ENCODE data around the gene NOX4.
"Not testable (repeated sequence)": the region's sequence is repeated elsewhere in the genome, so short reads cannot be mapped to it uniquely, and the experiment has no call there.

Gene NOX4

GRCh38 chr11:89378986-89379385 is 112.2 kb downstream of the NOX4 start:
- not testable (repeated sequence) for H2BK120ac ChIP-seq (ENCODE audit: low read depth, low read length); H2AK5ac ChIP-seq (ENCODE audit: low read length, severe bottlenecking); H3K14ac ChIP-seq (ENCODE audit: low read length in 2 of 2); H4K8ac ChIP-seq (ENCODE audit: low read length); H3K18ac ChIP-seq (ENCODE audit: low read depth in 1 of 2, low read length in 2 of 2); H3K4me3 ChIP-seq (ENCODE audit: insufficient read depth in 1 of 2, low read depth in 1 of 2, low read length in 2 of 2); H3K4me2 ChIP-seq (ENCODE audit: low read length, poor library complexity, severe bottlenecking); H2AFZ ChIP-seq (ENCODE audit: low read depth, low read length); H3K27me3 ChIP-seq (ENCODE audit: control insufficient read depth in 1 of 2, insufficient read depth in 1 of 2, low read length in 2 of 2); H3K9me3 ChIP-seq (ENCODE audit: control insufficient read depth, low read length); H3K4me1 ChIP-seq (ENCODE audit: control insufficient read depth, insufficient read depth, low read depth, low read length); H2BK15ac ChIP-seq (ENCODE audit: low read depth, poor library complexity, severe bottlenecking); H2BK5ac ChIP-seq (ENCODE audit: low read depth, low read length, poor library complexity, severe bottlenecking); H2BK12ac ChIP-seq (ENCODE audit: low read length in 2 of 2); H3K36me3 ChIP-seq (ENCODE audit: control insufficient read depth in 1 of 2, insufficient read depth in 2 of 2, low read depth in 1 of 2, low read length in 2 of 2); H3K4ac ChIP-seq (ENCODE audit: low read depth in 1 of 2, low read length in 2 of 2); H3K9ac ChIP-seq (ENCODE audit: low read length); H4K91ac ChIP-seq (ENCODE audit: low read length); DNase-seq; H3K79me1 ChIP-seq (replicated peaks; ENCODE audit: low read length, poor library complexity, severe bottlenecking); H3K23ac ChIP-seq (ENCODE audit: low read length in 2 of 2)
- peak overlapping the region; percentile 74 for H3K27ac ChIP-seq (ENCODE audit: low read length, poor library complexity, severe bottlenecking)
- WGBS = no CpG with 5 or more reads among the region's 1 CpG

GRCh38 chr11:89369356-89369755 is 121.8 kb downstream of the NOX4 start:
- not testable (repeated sequence) for H2BK120ac ChIP-seq (ENCODE audit: low read depth, low read length); H4K91ac ChIP-seq (ENCODE audit: low read length); H3K9ac ChIP-seq (ENCODE audit: low read length); H2BK5ac ChIP-seq (ENCODE audit: low read depth, low read length, poor library complexity, severe bottlenecking); H3K14ac ChIP-seq (ENCODE audit: low read length in 2 of 2); H2AK5ac ChIP-seq (ENCODE audit: low read length, severe bottlenecking); H3K4me2 ChIP-seq (ENCODE audit: low read length, poor library complexity, severe bottlenecking); H3K4me3 ChIP-seq (ENCODE audit: insufficient read depth in 1 of 2, low read depth in 1 of 2, low read length in 2 of 2); H3K18ac ChIP-seq (ENCODE audit: low read depth in 1 of 2, low read length in 2 of 2); H3K79me1 ChIP-seq (replicated peaks; ENCODE audit: low read length, poor library complexity, severe bottlenecking); H2AFZ ChIP-seq (ENCODE audit: low read depth, low read length); H3K9me3 ChIP-seq (ENCODE audit: control insufficient read depth, low read length); H3K4me1 ChIP-seq (ENCODE audit: control insufficient read depth, insufficient read depth, low read depth, low read length); H3K23ac ChIP-seq (ENCODE audit: low read length in 2 of 2); H4K8ac ChIP-seq (ENCODE audit: low read length); H3K36me3 ChIP-seq (ENCODE audit: control insufficient read depth in 1 of 2, insufficient read depth in 2 of 2, low read depth in 1 of 2, low read length in 2 of 2); H2BK12ac ChIP-seq (ENCODE audit: low read length in 2 of 2); H2BK15ac ChIP-seq (ENCODE audit: low read depth, poor library complexity, severe bottlenecking); H3K27me3 ChIP-seq (ENCODE audit: control insufficient read depth in 1 of 2, insufficient read depth in 1 of 2, low read length in 2 of 2); H3K4ac ChIP-seq (ENCODE audit: low read depth in 1 of 2, low read length in 2 of 2)
- WGBS = 100% methylated on average over 1 of the region's 2 CpGs
- peak overlapping the region; percentile 57 for H3K27ac ChIP-seq (ENCODE audit: low read length, poor library complexity, severe bottlenecking)
- DNase-seq = peak; percentile 38

- H2BK15ac ChIP-seq (ENCODE audit: low read depth, poor library complexity, severe bottlenecking); H3K36me3 ChIP-seq (ENCODE audit: control insufficient read depth in 1 of 2, insufficient read depth in 2 of 2, low read depth in 1 of 2, low read length in 2 of 2); H2AK5ac ChIP-seq (ENCODE audit: low read length, severe bottlenecking); H3K79me1 ChIP-seq (replicated peaks; ENCODE audit: low read length, poor library complexity, severe bottlenecking); H2BK5ac ChIP-seq (ENCODE audit: low read depth, low read length, poor library complexity, severe bottlenecking); H3K4ac ChIP-seq (ENCODE audit: low read depth in 1 of 2, low read length in 2 of 2); H3K4me3 ChIP-seq (ENCODE audit: insufficient read depth in 1 of 2, low read depth in 1 of 2, low read length in 2 of 2); H3K14ac ChIP-seq (ENCODE audit: low read length in 2 of 2); H4K91ac ChIP-seq (ENCODE audit: low read length); H3K18ac ChIP-seq (ENCODE audit: low read depth in 1 of 2, low read length in 2 of 2); H2BK120ac ChIP-seq (ENCODE audit: low read depth, low read length); H3K27ac ChIP-seq (ENCODE audit: low read length, poor library complexity, severe bottlenecking); H3K9me3 ChIP-seq (ENCODE audit: control insufficient read depth, low read length); H3K27me3 ChIP-seq (ENCODE audit: control insufficient read depth in 1 of 2, insufficient read depth in 1 of 2, low read length in 2 of 2); H3K4me2 ChIP-seq (ENCODE audit: low read length, poor library complexity, severe bottlenecking); H3K23ac ChIP-seq (ENCODE audit: low read length in 2 of 2); H2BK12ac ChIP-seq (ENCODE audit: low read length in 2 of 2); DNase-seq; H4K8ac ChIP-seq (ENCODE audit: low read length); H3K4me1 ChIP-seq (ENCODE audit: control insufficient read depth, insufficient read depth, low read depth, low read length); H3K9ac ChIP-seq (ENCODE audit: low read length); H2AFZ ChIP-seq (ENCODE audit: low read depth, low read length): not testable (repeated sequence)
- WGBS = 93% methylated on average over 2 of the region's 2 CpGs
Observed at GRCh38 chr11:89364856-89365255, 126.3 kb downstream of the NOX4 start.

GRCh38 chr11:89361734-89362133 is 129.4 kb downstream of the NOX4 start:
- Histone ChIP-seq H2BK120ac (ENCODE audit: low read depth, low read length) (no peak overlapping the region), H3K23ac (ENCODE audit: low read length in 2 of 2) (no peak overlapping the region), H3K27ac (ENCODE audit: low read length, poor library complexity, severe bottlenecking) (no peak overlapping the region), H4K91ac (ENCODE audit: low read length) (no peak overlapping the region), H3K79me1 (replicated peaks; ENCODE audit: low read length, poor library complexity, severe bottlenecking) (no peaks in the 10 kb centered on the region), H4K8ac (ENCODE audit: low read length) (no peak overlapping the region), H3K27me3 (ENCODE audit: control insufficient read depth in 1 of 2, insufficient read depth in 1 of 2, low read length in 2 of 2) (no peaks in the 10 kb centered on the region), H3K4me1 (ENCODE audit: control insufficient read depth, insufficient read depth, low read depth, low read length) (no peaks in the 10 kb centered on the region), H2AK5ac (ENCODE audit: low read length, severe bottlenecking) (no peak overlapping the region), H3K14ac (ENCODE audit: low read length in 2 of 2) (no peak overlapping the region), H2BK12ac (ENCODE audit: low read length in 2 of 2) (no peak overlapping the region), H2BK15ac (ENCODE audit: low read depth, poor library complexity, severe bottlenecking) (no peak overlapping the region), H3K9ac (ENCODE audit: low read length) (no peak overlapping the region), H3K4me2 (ENCODE audit: low read length, poor library complexity, severe bottlenecking) (no peak overlapping the region), H3K4ac (ENCODE audit: low read depth in 1 of 2, low read length in 2 of 2) (no peak overlapping the region), H3K36me3 (ENCODE audit: control insufficient read depth in 1 of 2, insufficient read depth in 2 of 2, low read depth in 1 of 2, low read length in 2 of 2) (no peaks in the 10 kb centered on the region), H3K4me3 (ENCODE audit: insufficient read depth in 1 of 2, low read depth in 1 of 2, low read length in 2 of 2) (no peak overlapping the region), H2AFZ (ENCODE audit: low read depth, low read length) (no peak overlapping the region), H3K9me3 (ENCODE audit: control insufficient read depth, low read length) (no peaks in the 10 kb centered on the region), H3K18ac (ENCODE audit: low read depth in 1 of 2, low read length in 2 of 2) (no peak overlapping the region), H2BK5ac (ENCODE audit: low read depth, low read length, poor library complexity, severe bottlenecking) (no peak overlapping the region)
- WGBS = 96% methylated on average over 2 of the region's 2 CpGs
- no peak for DNase-seq

Data from mesenchymal stem cell (in vitro differentiated cells and primary cell).